Stimulated activated effector memory CD8-positive, alpha-beta T cell treated with anti-CD3 and anti-CD28 coated beads, Interleukin-12 subunit alpha, Interleukin-12 subunit beta, amount 100 ng/mL, for 72 hours (primary cell): ENCODE data around the gene ZMYND10.
A peak's percentile ranks its signal among the peaks of the same experiment; 100 is the strongest.

Experiments
- ATAC-seq: fragments of 150-1000 bp; cut with Tn5 transposase; 2 replicates; pipeline ENCODE4 v1.10.0; 2021
- DNase-seq, 2 donors: peaks; one replicate each; pipeline ENCODE4 v3.0.0; 2021 to 2022; ENCODE audit warnings: low spot score in 2 of 2
- H3K27ac Mint-ChIP-seq: one replicate; pipeline ENCODE4 v1.8.0; 2022; ENCODE audit warnings: mild to moderate bottlenecking, mixed read lengths
- H3K36me3 Mint-ChIP-seq: one replicate; pipeline ENCODE4 v1.8.0; 2022; ENCODE audit warnings: mild to moderate bottlenecking, mixed read lengths
- H3K4me1 Mint-ChIP-seq: one replicate; pipeline ENCODE4 v1.8.0; 2022; ENCODE audit warnings: mixed read lengths
- H3K4me3 Mint-ChIP-seq: one replicate; pipeline ENCODE4 v1.8.0; 2022; ENCODE audit warnings: mild to moderate bottlenecking, mixed read lengths
- H3K9me3 Mint-ChIP-seq: one replicate; pipeline ENCODE4 v1.8.0; 2022; ENCODE audit warnings: mixed read lengths

The ZMYND10 gene

GRCh38 chr3:50327129-50327528, 18.4 kb downstream of the ZMYND10 start:
- Mint-ChIP-seq H3K9me3 (no peaks in the 10 kb centered on the region), H3K4me3 (peak overlapping the region; percentile 80), H3K36me3 (peaks cover 67% of the 10 kb centered on the region), H3K4me1 (peaks cover 30% of the 10 kb centered on the region), H3K27ac (peak overlapping the region; percentile 88)
- DNase-seq (no peak), ATAC-seq (no peak)

- DNase-seq, result no peak
- H3K4me3 Mint-ChIP-seq, result peak overlapping the region; percentile 80
- no peaks in the 10 kb centered on the region for H3K9me3 Mint-ChIP-seq
- no peak for ATAC-seq
- H3K27ac Mint-ChIP-seq, result no peak overlapping the region
- H3K4me1 Mint-ChIP-seq, result peaks cover 30% of the 10 kb centered on the region
- peaks cover 57% of the 10 kb centered on the region for H3K36me3 Mint-ChIP-seq
Observed at GRCh38 chr3:50326182-50326541, 19.4 kb downstream of the ZMYND10 start.

DNA sequence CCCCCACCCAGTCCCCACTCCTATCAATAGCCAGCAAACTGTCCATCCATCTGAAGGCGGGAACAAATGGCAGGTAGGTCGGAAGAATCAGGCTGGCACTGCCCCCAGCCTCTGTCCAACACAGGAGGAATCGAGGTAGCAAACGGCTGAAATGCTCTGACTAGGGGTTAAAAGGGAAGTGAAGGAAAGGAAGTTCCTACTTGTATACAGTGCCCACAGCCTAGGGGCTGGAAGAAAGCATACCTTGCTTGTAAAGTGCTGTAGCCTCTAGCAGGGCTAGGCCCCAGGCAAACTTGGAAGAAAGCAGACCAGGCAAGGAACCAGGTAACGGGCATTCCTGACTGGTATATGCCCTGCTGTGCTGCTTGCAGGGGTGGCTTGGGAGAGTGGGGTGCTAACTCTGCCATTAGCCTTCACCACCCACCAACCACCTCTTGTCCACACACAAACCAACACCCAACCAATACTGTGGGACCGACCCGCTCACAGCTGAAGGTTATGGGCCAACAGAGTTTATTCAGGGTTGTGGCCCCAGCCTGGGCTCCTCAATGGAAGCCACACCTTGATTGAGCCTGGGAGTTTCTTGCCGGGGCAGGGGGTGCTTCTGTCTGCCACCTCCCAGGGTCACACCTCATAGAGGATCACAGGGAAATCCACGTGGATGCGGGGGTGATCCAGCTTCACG, 19.9 kb downstream of the ZMYND10 start:
- Mint-ChIP-seq H3K4me3 (no peak overlapping the region), H3K4me1 (peaks cover 31% of the 10 kb centered on the region), H3K27ac (peak overlapping the region; percentile 91), H3K36me3 (peaks cover 52% of the 10 kb centered on the region), H3K9me3 (no peaks in the 10 kb centered on the region)
- ATAC-seq (no peak), DNase-seq (no peak)

- no peak overlapping the region for H3K4me3 Mint-ChIP-seq
- DNase-seq (no peak), ATAC-seq (no peak)
- H3K36me3 Mint-ChIP-seq, result peaks cover 46% of the 10 kb centered on the region
- H3K27ac Mint-ChIP-seq, result peak overlapping the region; percentile 91
- peaks cover 37% of the 10 kb centered on the region for H3K4me1 Mint-ChIP-seq
- H3K9me3 Mint-ChIP-seq, result no peaks in the 10 kb centered on the region
Observed at GRCh38 chr3:50325113-50325480, 20.4 kb downstream of the ZMYND10 start.

DNA sequence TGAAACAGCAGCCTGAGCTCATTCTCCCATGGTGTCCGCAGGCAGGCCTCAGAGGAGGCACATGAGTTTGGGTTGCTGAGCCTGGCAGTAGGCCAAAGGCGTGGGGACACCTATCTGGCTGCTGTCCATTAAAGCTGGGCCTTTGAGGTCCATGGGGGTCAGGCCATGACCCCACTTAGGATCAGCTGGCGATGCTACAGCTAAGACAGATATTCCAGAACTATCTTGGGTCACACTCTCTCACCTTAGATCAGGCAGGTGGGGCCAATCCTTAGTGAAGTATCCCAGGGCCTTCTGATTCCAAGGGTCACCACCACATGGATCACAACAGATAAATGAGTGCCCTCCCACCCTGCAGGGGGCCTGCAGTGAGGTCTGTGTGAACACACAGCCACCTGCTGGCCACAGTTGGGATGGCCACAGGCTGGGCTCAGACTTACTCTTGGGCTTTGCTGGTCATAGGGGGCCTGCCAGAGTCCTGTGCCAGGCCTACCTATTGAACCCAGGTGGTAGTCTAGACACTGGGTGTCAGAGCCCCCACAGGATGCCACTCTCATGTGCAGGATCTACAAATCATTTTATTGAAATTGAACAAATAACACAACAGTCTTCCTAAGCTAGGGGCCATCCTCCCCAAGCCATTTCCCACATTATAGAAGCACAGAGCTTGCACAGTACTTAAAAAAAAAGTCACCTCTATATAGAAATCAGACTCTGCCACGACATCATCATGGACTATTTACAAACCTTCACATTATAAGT, 21.0 kb downstream of the ZMYND10 start:
- ATAC-seq (peak; percentile 42), DNase-seq (peak; percentile 52 to 82)
- H3K27ac Mint-ChIP-seq, result peak overlapping the region; percentile 91
- peaks cover 42% of the 10 kb centered on the region for H3K4me1 Mint-ChIP-seq
- H3K9me3 Mint-ChIP-seq, result no peaks in the 10 kb centered on the region
- no peak overlapping the region for H3K4me3 Mint-ChIP-seq
- H3K36me3 Mint-ChIP-seq, result peaks cover 41% of the 10 kb centered on the region

DNA sequence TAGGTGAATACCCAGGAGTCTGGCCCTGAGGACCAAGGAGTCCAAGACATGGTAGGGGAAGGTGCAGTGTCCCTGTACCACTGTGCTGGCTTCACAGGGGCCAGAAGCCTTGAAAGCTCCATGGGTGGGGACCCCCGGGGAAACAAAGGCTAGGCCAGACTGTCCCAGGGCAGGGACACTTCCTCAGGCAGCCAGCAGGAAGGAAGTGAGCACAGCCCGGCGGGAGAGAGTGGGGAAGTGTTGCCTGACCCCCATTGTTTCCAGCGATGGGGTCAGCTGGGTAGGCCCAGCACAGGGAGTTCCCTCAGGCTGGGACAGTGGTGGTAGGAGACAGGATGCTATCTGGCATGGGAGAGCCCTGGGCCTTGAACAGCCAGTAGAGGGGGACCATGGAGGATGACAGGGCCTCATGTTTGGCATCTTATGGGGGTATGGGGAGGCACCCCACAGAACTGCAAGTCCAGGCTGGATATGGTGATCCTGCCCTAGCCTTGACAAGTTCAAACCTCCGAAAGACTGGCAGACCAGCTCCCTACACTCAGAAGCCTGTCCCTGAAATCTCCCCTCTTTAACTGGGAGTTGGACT, 21.8 kb downstream of the ZMYND10 start:
- H3K4me1 Mint-ChIP-seq, result peaks cover 50% of the 10 kb centered on the region
- H3K27ac Mint-ChIP-seq, result peak overlapping the region; percentile 91
- H3K4me3 Mint-ChIP-seq, result peak overlapping the region; percentile 78
- no peak for ATAC-seq
- no peaks in the 10 kb centered on the region for H3K9me3 Mint-ChIP-seq
- H3K36me3 Mint-ChIP-seq, result peaks cover 33% of the 10 kb centered on the region
- DNase-seq, result no peak

DNA sequence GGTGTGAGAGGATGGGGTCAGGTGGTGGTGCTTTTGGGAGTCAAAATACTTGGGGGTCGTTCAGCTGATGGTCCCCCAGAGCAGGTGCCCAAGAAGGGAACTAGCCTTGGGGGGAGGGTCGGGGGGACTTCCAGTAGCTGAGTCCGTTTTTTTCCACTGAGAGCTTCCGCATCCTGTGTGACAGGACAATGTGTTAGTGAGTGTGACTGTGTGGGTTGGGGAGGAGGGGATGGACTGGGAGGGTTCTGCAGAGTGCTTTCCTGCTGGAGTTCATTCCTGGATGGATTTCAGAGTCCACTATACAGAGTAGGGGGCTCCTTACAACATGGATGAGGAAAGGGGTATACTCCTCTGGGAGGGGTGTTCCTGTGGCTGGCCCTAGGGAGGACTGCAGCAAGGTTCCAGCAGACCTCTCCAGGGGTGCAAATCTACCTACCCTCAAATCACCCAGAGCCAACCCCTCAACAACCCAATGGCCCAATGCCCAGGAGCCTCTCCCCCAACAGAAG, 22.4 kb downstream of the ZMYND10 start:
- peak overlapping the region; percentile 91 for H3K27ac Mint-ChIP-seq
- H3K4me3 Mint-ChIP-seq, result peak overlapping the region; percentile 78
- H3K4me1 Mint-ChIP-seq, result peaks cover 56% of the 10 kb centered on the region
- DNase-seq, result no peak
- no peaks in the 10 kb centered on the region for H3K9me3 Mint-ChIP-seq
- H3K36me3 Mint-ChIP-seq, result peaks cover 27% of the 10 kb centered on the region
- no peak for ATAC-seq

GRCh38 chr3:50322386-50323091, 23.0 kb downstream of the ZMYND10 start, which contains the start of gene HYAL2:
Gene HYAL2, minus strand, starts transcription at chr3:50322745. Its CDS starts 2,256 bp downstream, at chr3:50320489.
- ATAC-seq (no peak), DNase-seq (no peak)
- Mint-ChIP-seq H3K4me1 (peaks cover 57% of the 10 kb centered on the region), H3K27ac (peak within 1 kb of the TSS; percentile 98), H3K36me3 (peaks cover 23% of the 10 kb centered on the region), H3K9me3 (no peaks in the 10 kb centered on the region), H3K4me3 (peak within 1 kb of the TSS; percentile 78)

- Mint-ChIP-seq H3K4me1 (peaks cover 55% of the 10 kb centered on the region), H3K4me3 (peak overlapping the region; percentile 78), H3K9me3 (no peaks in the 10 kb centered on the region), H3K27ac (no peak overlapping the region), H3K36me3 (peaks cover 23% of the 10 kb centered on the region)
- DNase-seq, result no peak
- ATAC-seq, result no peak
Observed at GRCh38 chr3:50322115-50322385, 23.5 kb downstream of the ZMYND10 start.

- H3K9me3 Mint-ChIP-seq, result no peaks in the 10 kb centered on the region
- peaks cover 55% of the 10 kb centered on the region for H3K4me1 Mint-ChIP-seq
- H3K4me3 Mint-ChIP-seq, result peak overlapping the region; percentile 78
- peak; percentile 75 for ATAC-seq
- DNase-seq, result peak; percentile 77 to 95
- H3K36me3 Mint-ChIP-seq, result peaks cover 23% of the 10 kb centered on the region
- H3K27ac Mint-ChIP-seq, result peak overlapping the region; percentile 98
Observed at GRCh38 chr3:50321336-50322114, 24.0 kb downstream of the ZMYND10 start.

GRCh38 chr3:50320853-50321335, 24.6 kb downstream of the ZMYND10 start:
- Mint-ChIP-seq H3K9me3 (no peaks in the 10 kb centered on the region), H3K27ac (peak overlapping the region; percentile 98), H3K4me1 (peaks cover 54% of the 10 kb centered on the region), H3K4me3 (peak overlapping the region; percentile 78), H3K36me3 (peaks cover 22% of the 10 kb centered on the region)
- ATAC-seq (peak; percentile 55), DNase-seq (no peak)

DNA sequence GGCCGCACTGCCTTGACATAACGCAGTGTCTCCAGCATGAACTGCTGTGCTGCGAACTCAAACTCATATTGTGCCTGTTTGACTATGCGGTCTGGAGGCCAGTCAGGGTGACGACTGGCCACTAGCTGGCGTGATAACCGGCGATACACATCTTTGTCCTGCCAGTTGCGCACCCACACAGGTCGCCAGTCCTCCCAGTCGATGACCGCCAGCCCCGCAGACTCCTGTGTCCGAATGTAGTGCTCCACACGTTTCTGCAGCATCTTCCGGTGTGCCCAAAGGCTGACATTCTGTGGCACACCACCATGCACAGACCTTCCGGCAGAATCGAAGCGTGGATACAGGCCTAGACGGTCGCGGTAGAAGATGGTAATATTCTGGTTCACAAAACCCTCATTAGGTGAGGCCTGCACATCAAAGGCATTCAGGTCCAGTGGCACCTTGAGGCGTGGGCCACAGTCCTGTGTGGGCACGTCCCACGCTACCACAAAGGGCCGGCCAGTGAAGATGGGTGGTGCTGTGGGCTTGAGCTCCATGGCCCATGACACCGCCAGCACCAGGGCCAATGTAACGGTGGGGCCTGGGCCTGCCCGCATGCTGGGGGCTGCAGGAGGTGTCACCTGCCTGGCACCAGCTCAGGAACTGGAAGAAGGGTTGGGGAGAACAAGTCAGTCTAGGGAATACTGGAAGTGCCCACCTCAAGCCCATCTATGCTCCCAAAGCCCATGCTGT, 25.5 kb downstream of the ZMYND10 start:
- ATAC-seq (no peak), DNase-seq (no peak)
- Mint-ChIP-seq H3K36me3 (peaks cover 15% of the 10 kb centered on the region), H3K27ac (peak overlapping the region; percentile 98), H3K4me1 (peaks cover 59% of the 10 kb centered on the region), H3K9me3 (no peaks in the 10 kb centered on the region), H3K4me3 (peak overlapping the region; percentile 78)

GRCh38 chr3:50319181-50319893, 26.2 kb downstream of the ZMYND10 start:
- peaks cover 61% of the 10 kb centered on the region for H3K4me1 Mint-ChIP-seq
- no peaks in the 10 kb centered on the region for H3K9me3 Mint-ChIP-seq
- H3K27ac Mint-ChIP-seq, result no peak overlapping the region
- DNase-seq (no peak), ATAC-seq (no peak)
- peaks cover 10% of the 10 kb centered on the region for H3K36me3 Mint-ChIP-seq
- H3K4me3 Mint-ChIP-seq, result peak overlapping the region; percentile 78
